GM12892 (cell line): ENCODE measurements around the gene EXOC6B.

Experiments
- POLR2A ChIP-seq: IDR thresholded peaks from 2 replicates; pipeline ENCODE4 v1.6.1; 2011; ENCODE audit warnings: low read depth, low read length, control low read depth
- POLR2AphosphoS5 ChIP-seq: IDR thresholded peaks from 2 replicates; pipeline ENCODE4 v1.6.1; 2011; ENCODE audit warnings: low read depth, low read length, control low read depth
- TAF1 ChIP-seq: IDR thresholded peaks from 2 replicates; pipeline ENCODE4 v1.6.1; 2011; ENCODE audit warnings: low read depth, mild to moderate bottlenecking, control low read depth, low read length, borderline replicate concordance

DNA sequence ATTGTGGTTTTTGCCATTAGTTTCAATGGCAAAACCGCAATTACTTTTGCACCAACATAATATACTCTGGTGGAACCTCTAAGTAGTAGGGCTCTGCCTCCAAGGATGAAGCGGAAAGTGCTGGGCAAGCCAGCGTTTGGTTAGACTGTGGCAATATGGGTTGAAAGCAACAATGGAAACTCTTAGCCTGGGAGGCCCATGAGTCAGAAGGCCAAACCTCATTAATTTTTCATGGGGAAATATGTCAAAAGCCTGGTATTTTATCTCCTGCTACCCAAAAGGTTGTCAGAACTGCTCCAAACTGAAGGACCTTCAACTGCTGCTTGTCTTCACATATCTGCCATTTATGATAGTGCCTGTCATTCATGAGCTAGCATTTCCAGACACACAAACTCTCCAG is 499.1 kb downstream of the EXOC6B start:
- TF ChIP-seq TAF1 (no peak), POLR2A (no peak), POLR2AphosphoS5 (no peak)
